HUES48 (cell line): ENCODE data around the gene NOL12.

Experiments used
- H3K27ac ChIP-seq: one replicate; pipeline ENCODE4 v1.7.0; 2013; ENCODE audit warnings: low read depth, low read length, inconsistent platforms
- H3K27me3 ChIP-seq: 2 replicates; pipeline ENCODE4 v1.6.1; 2013; ENCODE audit warnings: mild to moderate bottlenecking, low read length; ENCODE audit not compliant: control insufficient read depth, insufficient read depth
- H3K36me3 ChIP-seq: 2 replicates; pipeline ENCODE4 v1.6.1; 2013; ENCODE audit warnings: low read length; ENCODE audit not compliant: control insufficient read depth, insufficient read depth
- H3K4me1 ChIP-seq: 2 replicates; pipeline ENCODE4 v1.6.1; 2013; ENCODE audit warnings: mild to moderate bottlenecking, low read length; ENCODE audit not compliant: control insufficient read depth, insufficient read depth
- H3K4me3 ChIP-seq: 2 replicates; pipeline ENCODE4 v1.5.1; 2013; ENCODE audit warnings: mild to moderate bottlenecking, low read depth, low read length
- H3K9ac ChIP-seq: 2 replicates; pipeline ENCODE4 v1.6.1; 2013; ENCODE audit warnings: mild to moderate bottlenecking, low read depth, low read length, moderate library complexity
- H3K9me3 ChIP-seq: 2 replicates; pipeline ENCODE4 v1.6.1; 2013; ENCODE audit warnings: low read length; ENCODE audit not compliant: control insufficient read depth, insufficient read depth

NOL12 gene

GRCh38 chr22:37661160-37661924, 24.8 kb upstream of the NOL12 start:
- Histone ChIP-seq H3K9me3 (no peaks in the 10 kb centered on the region), H3K27ac (no peak overlapping the region), H3K4me3 (no peak overlapping the region), H3K36me3 (peaks cover 18% of the 10 kb centered on the region), H3K4me1 (peaks cover 6% of the 10 kb centered on the region), H3K27me3 (no peaks in the 10 kb centered on the region), H3K9ac (no peak overlapping the region)

DNA sequence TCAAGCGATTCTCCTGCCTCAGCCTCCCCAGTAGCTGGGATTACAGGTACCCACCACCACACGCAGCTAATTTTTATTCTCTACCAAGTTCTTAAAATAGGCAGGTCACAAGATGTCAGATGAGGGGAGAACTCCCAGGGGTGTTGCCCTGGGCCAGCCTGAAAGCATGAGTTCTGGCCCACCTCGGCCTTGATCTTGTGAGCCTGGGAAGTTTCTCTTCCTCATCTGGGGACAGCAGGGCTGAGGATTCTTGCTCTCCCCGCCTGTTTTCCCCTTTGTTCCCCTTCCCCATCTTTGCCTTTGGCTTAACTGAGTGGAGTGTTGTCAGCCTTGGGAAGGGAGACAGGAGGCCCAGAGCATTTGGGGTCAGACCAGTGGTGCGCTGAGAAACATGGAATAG, 24.1 kb upstream of the NOL12 start:
- no peak overlapping the region for H3K4me3 ChIP-seq
- no peak overlapping the region for H3K9ac ChIP-seq
- peaks cover 6% of the 10 kb centered on the region for H3K4me1 ChIP-seq
- H3K27me3 ChIP-seq = no peaks in the 10 kb centered on the region
- H3K27ac ChIP-seq = no peak overlapping the region
- no peaks in the 10 kb centered on the region for H3K9me3 ChIP-seq
- peaks cover 24% of the 10 kb centered on the region for H3K36me3 ChIP-seq

- Histone ChIP-seq H3K9ac (no peak overlapping the region), H3K4me3 (no peak overlapping the region), H3K4me1 (peaks cover 8% of the 10 kb centered on the region), H3K9me3 (no peaks in the 10 kb centered on the region), H3K36me3 (peaks cover 24% of the 10 kb centered on the region), H3K27me3 (no peaks in the 10 kb centered on the region), H3K27ac (no peak overlapping the region)
Measured at GRCh38 chr22:37663521-37664140, 22.5 kb upstream of the NOL12 start.

- Histone ChIP-seq H3K9me3 (no peaks in the 10 kb centered on the region), H3K4me3 (no peak overlapping the region), H3K4me1 (peaks cover 7% of the 10 kb centered on the region), H3K9ac (no peak overlapping the region), H3K27ac (no peak overlapping the region), H3K27me3 (no peaks in the 10 kb centered on the region), H3K36me3 (peaks cover 24% of the 10 kb centered on the region)
Measured at GRCh38 chr22:37664249-37665101, 21.7 kb upstream of the NOL12 start.

DNA sequence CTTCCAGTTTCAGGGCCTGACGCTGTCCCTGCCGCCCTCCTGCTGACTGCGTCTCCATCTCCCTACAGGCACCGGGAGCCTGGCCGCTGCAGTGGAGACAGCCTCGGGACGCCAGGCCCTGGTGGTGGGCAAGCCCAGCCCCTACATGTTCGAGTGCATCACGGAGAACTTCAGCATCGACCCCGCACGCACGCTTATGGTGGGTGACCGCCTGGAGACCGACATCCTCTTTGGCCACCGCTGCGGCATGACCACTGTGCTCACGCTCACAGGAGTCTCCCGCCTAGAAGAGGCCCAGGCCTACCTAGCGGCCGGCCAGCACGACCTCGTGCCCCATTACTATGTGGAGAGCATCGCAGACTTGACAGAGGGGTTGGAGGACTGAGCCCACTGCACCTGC, 20.7 kb upstream of the NOL12 start:
- Histone ChIP-seq H3K9me3 (no peaks in the 10 kb centered on the region), H3K9ac (no peak overlapping the region), H3K27me3 (no peaks in the 10 kb centered on the region), H3K27ac (no peak overlapping the region), H3K4me3 (no peak overlapping the region), H3K4me1 (peaks cover 2% of the 10 kb centered on the region; the same call in 1 of the 2 replicates), H3K36me3 (peaks cover 24% of the 10 kb centered on the region)

GRCh38 chr22:37669586-37669985, 16.6 kb upstream of the NOL12 start:
- H3K4me1 ChIP-seq = peaks cover 2% of the 10 kb centered on the region; the same call in 1 of the 2 replicates
- H3K27ac ChIP-seq = no peak overlapping the region
- H3K9me3 ChIP-seq = no peaks in the 10 kb centered on the region

DNA sequence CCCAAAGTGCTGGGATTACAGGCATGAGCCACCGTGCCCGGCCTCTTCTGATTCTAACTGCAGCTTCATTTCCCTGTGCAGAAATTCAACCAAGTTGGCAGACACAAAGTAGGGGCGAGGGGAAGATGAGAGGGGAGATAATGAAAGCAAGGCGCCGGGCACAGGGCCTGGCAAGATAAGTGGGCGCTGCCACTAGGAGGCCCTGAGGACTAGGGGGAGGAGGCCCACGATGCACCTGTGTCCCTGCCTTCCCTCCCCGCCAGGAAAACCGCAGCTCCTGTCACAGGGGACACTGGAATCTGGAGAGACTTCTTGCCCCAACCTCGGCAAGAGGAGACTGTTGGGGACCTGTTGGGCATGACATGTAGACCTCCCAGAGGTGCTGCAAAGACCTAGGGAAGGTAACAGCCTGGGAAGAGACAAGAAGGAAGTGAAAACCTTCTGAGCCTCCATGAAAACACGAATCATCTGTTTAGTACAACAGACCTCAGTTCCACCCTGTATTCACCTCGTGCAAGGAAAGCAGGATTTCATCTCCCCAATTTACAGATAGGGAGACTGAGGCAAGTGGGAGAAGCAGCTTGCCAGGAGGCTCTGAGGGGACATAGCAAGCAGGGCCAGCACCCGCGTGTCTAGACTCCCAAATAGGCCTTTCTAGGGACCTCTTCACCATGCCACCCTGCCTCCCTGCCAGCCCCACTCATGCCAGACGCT, 13.8 kb upstream of the NOL12 start:
- H3K27ac ChIP-seq = no peak overlapping the region
- H3K27me3 ChIP-seq = no peaks in the 10 kb centered on the region
- H3K4me3 ChIP-seq = no peak overlapping the region
- no peak overlapping the region for H3K9ac ChIP-seq
- H3K36me3 ChIP-seq = no peaks in the 10 kb centered on the region
- H3K4me1 ChIP-seq = peaks cover 8% of the 10 kb centered on the region; the same call in 1 of the 2 replicates
- H3K9me3 ChIP-seq = no peaks in the 10 kb centered on the region

More at GRCh38 chr22:37669586-37669985, 16.6 kb upstream of the NOL12 start:
- Histone ChIP-seq H3K9ac (no peak overlapping the region), H3K4me3 (no peak overlapping the region), H3K27me3 (no peaks in the 10 kb centered on the region), H3K36me3 (peaks cover 21% of the 10 kb centered on the region)

DNA sequence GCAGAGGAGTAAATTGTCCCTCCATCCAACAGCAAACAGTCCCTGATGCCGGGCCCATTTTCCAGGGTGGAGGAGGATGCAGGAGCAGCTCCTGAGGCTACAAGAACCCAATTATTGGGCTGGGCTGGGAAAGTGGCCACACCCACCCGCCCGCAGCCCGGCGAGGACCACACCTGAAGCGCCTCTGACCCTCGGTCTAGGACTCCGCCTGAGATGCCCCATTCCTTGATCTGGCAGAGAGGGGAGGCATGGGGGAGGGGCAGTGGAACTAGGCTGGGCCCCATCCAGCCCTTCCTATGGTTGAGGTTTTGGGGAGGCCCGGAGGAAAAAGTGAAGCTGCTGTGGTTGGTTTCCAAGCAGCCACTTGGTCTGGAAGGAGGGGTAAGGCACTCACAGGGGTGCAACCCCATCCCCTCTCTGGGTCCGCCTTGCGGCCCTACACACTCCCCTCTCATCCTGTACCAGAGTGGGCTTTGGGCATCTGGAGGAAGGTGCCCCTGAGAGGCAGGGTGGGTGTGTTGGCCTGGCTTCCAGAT, 13.2 kb upstream of the NOL12 start:
- Histone ChIP-seq H3K9me3 (no peaks in the 10 kb centered on the region), H3K27ac (no peak overlapping the region), H3K9ac (no peak overlapping the region), H3K4me3 (no peak overlapping the region), H3K4me1 (0 out of 2 replicates have a peak, but pooled peaks cover 7% of the 10 kb centered on the region), H3K27me3 (no peaks in the 10 kb centered on the region), H3K36me3 (no peaks in the 10 kb centered on the region)

DNA sequence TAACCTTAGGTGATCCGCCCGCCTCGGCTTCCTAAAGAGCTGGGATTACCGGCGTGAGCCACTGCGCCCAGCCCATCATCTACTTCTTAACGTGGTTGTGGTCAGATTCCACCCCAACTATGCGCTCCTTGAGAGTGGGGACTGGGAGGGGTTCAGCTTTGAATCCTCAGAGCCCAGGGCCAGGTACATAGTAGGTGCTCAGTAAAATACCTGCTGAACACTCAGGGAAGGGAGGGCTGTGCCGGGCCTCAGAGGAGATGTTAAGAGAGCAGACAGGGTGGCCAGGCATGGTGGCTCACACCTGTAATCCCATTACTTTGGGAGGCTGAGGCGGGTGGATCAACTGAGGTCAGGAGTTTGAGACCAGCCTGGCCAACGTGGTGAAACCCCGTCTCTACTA, 11.9 kb upstream of the NOL12 start:
- Histone ChIP-seq H3K4me3 (no peak overlapping the region), H3K27ac (no peak overlapping the region)

More for the DNA sequence above, 11.9 kb upstream of the NOL12 start:
- Histone ChIP-seq H3K9ac (no peak overlapping the region), H3K27me3 (no peaks in the 10 kb centered on the region), H3K4me1 (0 out of 2 replicates have a peak, but pooled peaks cover 7% of the 10 kb centered on the region), H3K36me3 (no peaks in the 10 kb centered on the region), H3K9me3 (no peaks in the 10 kb centered on the region)
